SK-N-SH (cell line): ENCODE data around the gene SOS2.

Experiments used
- EP300 ChIP-seq, 2 experiments: IDR thresholded peaks; 2 replicates each; pipeline versions ENCODE4 v1.4.0 to v1.6.1; 2012; ENCODE audit warnings: borderline replicate concordance in 1 of 2, low read depth in 1 of 2, low read length in 1 of 2
- FOSL2 ChIP-seq: IDR thresholded peaks from 2 replicates; pipeline ENCODE4 v1.4.0; 2012; ENCODE audit warnings: low read depth, mild to moderate bottlenecking, moderate library complexity, borderline replicate concordance
- NFIC ChIP-seq: IDR thresholded peaks from 2 replicates; pipeline ENCODE4 v1.4.0; 2012; ENCODE audit warnings: borderline replicate concordance
- RCOR1 ChIP-seq: fragments of 150-350 bp; IDR thresholded peaks from 2 replicates; pipeline ENCODE4 v1.6.1; 2017; ENCODE audit warnings: antibody characterized with exemption, low read length
- SMC3 ChIP-seq: IDR thresholded peaks from 2 replicates; pipeline ENCODE4 v1.6.1; 2012; ENCODE audit warnings: low read depth, low read length, improper control_type of control experiment
- TCF12 ChIP-seq: IDR thresholded peaks from 2 replicates; pipeline ENCODE4 v1.4.0; 2012
- YY1 ChIP-seq: IDR thresholded peaks from 2 replicates; pipeline ENCODE4 v1.4.0; 2012; ENCODE audit warnings: low read depth, mild to moderate bottlenecking
- TF ChIP-seq, protein P1 (sequence below): fragments of 200-600 bp; sonication (generic); IDR thresholded peaks from 2 replicates; pipeline ENCODE4 v1.6.1; 2017; ENCODE audit warnings: antibody characterized with exemption, mild to moderate bottlenecking, moderate library complexity
- TF ChIP-seq, protein P2 (sequence below): IDR thresholded peaks from 2 replicates; pipeline ENCODE4 v1.6.1; 2012; ENCODE audit warnings: mild to moderate bottlenecking, low read depth, low read length, moderate library complexity

DNA sequence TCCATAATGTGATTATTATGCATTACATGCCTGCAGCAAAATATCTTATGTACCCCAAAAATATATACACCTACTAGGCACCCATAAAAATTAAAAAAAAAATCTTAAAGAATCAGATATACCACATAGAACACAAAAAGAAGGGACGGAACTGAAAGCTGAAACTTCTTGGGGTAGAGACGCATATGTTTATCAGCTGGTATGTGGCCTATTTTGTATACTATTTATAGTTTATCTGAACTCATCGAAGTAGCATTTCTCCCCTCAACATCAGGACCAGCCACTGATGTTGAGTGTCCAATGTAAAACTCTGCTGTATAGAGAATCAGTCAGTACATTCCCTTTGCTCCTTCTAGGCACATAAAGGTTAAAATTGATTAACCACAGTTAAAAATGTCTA, 22.9 kb upstream of the SOS2 start:
- TF ChIP-seq RCOR1 (no peak), EP300 (IDR thresholded peaks at IDR 0.05; ENCODE audit: borderline replicate concordance in 1 of 2, low read depth in 1 of 2, low read length in 1 of 2) (no peak), FOSL2 (no peak), TCF12 (no peak), NFIC (no peak), YY1 (no peak), SMC3 (no peak)
- TF ChIP-seq, protein P1, sequence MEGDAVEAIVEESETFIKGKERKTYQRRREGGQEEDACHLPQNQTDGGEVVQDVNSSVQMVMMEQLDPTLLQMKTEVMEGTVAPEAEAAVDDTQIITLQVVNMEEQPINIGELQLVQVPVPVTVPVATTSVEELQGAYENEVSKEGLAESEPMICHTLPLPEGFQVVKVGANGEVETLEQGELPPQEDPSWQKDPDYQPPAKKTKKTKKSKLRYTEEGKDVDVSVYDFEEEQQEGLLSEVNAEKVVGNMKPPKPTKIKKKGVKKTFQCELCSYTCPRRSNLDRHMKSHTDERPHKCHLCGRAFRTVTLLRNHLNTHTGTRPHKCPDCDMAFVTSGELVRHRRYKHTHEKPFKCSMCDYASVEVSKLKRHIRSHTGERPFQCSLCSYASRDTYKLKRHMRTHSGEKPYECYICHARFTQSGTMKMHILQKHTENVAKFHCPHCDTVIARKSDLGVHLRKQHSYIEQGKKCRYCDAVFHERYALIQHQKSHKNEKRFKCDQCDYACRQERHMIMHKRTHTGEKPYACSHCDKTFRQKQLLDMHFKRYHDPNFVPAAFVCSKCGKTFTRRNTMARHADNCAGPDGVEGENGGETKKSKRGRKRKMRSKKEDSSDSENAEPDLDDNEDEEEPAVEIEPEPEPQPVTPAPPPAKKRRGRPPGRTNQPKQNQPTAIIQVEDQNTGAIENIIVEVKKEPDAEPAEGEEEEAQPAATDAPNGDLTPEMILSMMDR = no peak
- TF ChIP-seq, protein P2, sequence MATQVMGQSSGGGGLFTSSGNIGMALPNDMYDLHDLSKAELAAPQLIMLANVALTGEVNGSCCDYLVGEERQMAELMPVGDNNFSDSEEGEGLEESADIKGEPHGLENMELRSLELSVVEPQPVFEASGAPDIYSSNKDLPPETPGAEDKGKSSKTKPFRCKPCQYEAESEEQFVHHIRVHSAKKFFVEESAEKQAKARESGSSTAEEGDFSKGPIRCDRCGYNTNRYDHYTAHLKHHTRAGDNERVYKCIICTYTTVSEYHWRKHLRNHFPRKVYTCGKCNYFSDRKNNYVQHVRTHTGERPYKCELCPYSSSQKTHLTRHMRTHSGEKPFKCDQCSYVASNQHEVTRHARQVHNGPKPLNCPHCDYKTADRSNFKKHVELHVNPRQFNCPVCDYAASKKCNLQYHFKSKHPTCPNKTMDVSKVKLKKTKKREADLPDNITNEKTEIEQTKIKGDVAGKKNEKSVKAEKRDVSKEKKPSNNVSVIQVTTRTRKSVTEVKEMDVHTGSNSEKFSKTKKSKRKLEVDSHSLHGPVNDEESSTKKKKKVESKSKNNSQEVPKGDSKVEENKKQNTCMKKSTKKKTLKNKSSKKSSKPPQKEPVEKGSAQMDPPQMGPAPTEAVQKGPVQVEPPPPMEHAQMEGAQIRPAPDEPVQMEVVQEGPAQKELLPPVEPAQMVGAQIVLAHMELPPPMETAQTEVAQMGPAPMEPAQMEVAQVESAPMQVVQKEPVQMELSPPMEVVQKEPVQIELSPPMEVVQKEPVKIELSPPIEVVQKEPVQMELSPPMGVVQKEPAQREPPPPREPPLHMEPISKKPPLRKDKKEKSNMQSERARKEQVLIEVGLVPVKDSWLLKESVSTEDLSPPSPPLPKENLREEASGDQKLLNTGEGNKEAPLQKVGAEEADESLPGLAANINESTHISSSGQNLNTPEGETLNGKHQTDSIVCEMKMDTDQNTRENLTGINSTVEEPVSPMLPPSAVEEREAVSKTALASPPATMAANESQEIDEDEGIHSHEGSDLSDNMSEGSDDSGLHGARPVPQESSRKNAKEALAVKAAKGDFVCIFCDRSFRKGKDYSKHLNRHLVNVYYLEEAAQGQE = no peak
